DOHH2 (cell line): ENCODE measurements around the gene TFR2.

Experiments
- H3F3A ChIP-seq: fragments of 200-600 bp; sonication (generic), shearing (Covaris generic); 2 replicates; pipeline ENCODE4 v1.6.0; 2016; ENCODE audit warnings: antibody characterized with exemption, mild to moderate bottlenecking; ENCODE audit not compliant: control insufficient read depth, insufficient read depth
- H3K27ac ChIP-seq: fragments of 200-600 bp; sonication (generic); 2 replicates; pipeline ENCODE4 v1.5.1; 2014; ENCODE audit warnings: low read depth, mild to moderate bottlenecking, low read length, moderate library complexity
- H3K27me3 ChIP-seq: fragments of 200-600 bp; sonication (generic); 2 replicates; pipeline ENCODE4 v1.6.1; 2014; ENCODE audit warnings: mild to moderate bottlenecking, low read length, mixed read lengths; ENCODE audit not compliant: control insufficient read depth
- H3K36me3 ChIP-seq: fragments of 200-600 bp; sonication (generic); 2 replicates; pipeline ENCODE4 v1.6.1; 2014; ENCODE audit warnings: mild to moderate bottlenecking, low read length, moderate library complexity, mixed read lengths; ENCODE audit not compliant: control insufficient read depth
- H3K4me1 ChIP-seq: fragments of 200-600 bp; sonication (generic); 2 replicates; pipeline ENCODE4 v1.6.1; 2014; ENCODE audit warnings: mild to moderate bottlenecking, low read length, mixed read lengths; ENCODE audit not compliant: control insufficient read depth
- H3K4me2 ChIP-seq: fragments of 200-600 bp; sonication (generic); 2 replicates; pipeline ENCODE4 v1.6.0; 2014; ENCODE audit warnings: mild to moderate bottlenecking, low read length, moderate library complexity
- H3K4me3 ChIP-seq: fragments of 200-600 bp; sonication (generic); 2 replicates; pipeline ENCODE4 v1.5.1; 2014; ENCODE audit warnings: mild to moderate bottlenecking, low read length, mixed read lengths
- H3K79me2 ChIP-seq: fragments of 200-600 bp; sonication (generic); 2 replicates; pipeline ENCODE4 v1.6.1; 2014; ENCODE audit warnings: mild to moderate bottlenecking, low read length, mixed read lengths; ENCODE audit not compliant: control insufficient read depth
- H3K9me2 ChIP-seq: fragments of 200-600 bp; sonication (generic); replicated peaks from 2 replicates; pipeline ENCODE4 v1.6.1; 2014; ENCODE audit warnings: mild to moderate bottlenecking, low read length, mixed read lengths; ENCODE audit not compliant: control insufficient read depth
- H3K9me3 ChIP-seq: fragments of 200-600 bp; sonication (generic); 2 replicates; pipeline ENCODE4 v1.6.1; 2014; ENCODE audit warnings: antibody characterized with exemption, low read length, mixed read lengths; ENCODE audit not compliant: control insufficient read depth, insufficient read depth
- H4K20me1 ChIP-seq: fragments of 200-600 bp; sonication (generic); 2 replicates; pipeline ENCODE4 v1.6.0; 2014; ENCODE audit warnings: low read depth, mild to moderate bottlenecking, antibody characterized with exemption, low read length, moderate library complexity; ENCODE audit not compliant: control insufficient read depth, insufficient read depth
- CTCF ChIP-seq: fragments of 200-600 bp; sonication (generic); IDR thresholded peaks from one replicate; pipeline ENCODE4 v1.5.1; 2014; ENCODE audit warnings: antibody characterized with exemption, mild to moderate bottlenecking, low read depth, low read length; ENCODE audit not compliant: poor library complexity, severe bottlenecking
- EZH2phosphoT487 ChIP-seq: fragments of 200-600 bp; sonication (generic); IDR thresholded peaks from 2 replicates; pipeline ENCODE4 v1.6.1; 2017; ENCODE audit warnings: borderline replicate concordance, mild to moderate bottlenecking, antibody characterized with exemption, low read length, moderate library complexity, mixed read lengths

Gene TFR2

GRCh38 chr7:100684534-100685042 is 43.2 kb upstream of the TFR2 start:
- H3K27me3 ChIP-seq = no peaks in the 10 kb centered on the region
- TF ChIP-seq CTCF (no peak), EZH2phosphoT487 (no peak)
- no peak overlapping the region for H3K27ac ChIP-seq
- no peaks in the 10 kb centered on the region for H3K9me3 ChIP-seq
- H3K9me2 ChIP-seq = no peaks in the 10 kb centered on the region
- H3F3A ChIP-seq = peaks cover 15% of the 10 kb centered on the region
- H4K20me1 ChIP-seq = peaks cover 17% of the 10 kb centered on the region
- H3K4me3 ChIP-seq = no peak overlapping the region
- peaks cover 21% of the 10 kb centered on the region for H3K79me2 ChIP-seq
- H3K4me1 ChIP-seq = 0 out of 2 replicates have a peak, but pooled peaks cover 1% of the 10 kb centered on the region
- peaks cover 98% of the 10 kb centered on the region for H3K36me3 ChIP-seq
- no peak overlapping the region for H3K4me2 ChIP-seq

- Histone ChIP-seq H4K20me1 (peaks cover 11% of the 10 kb centered on the region), H3K36me3 (peaks cover 97% of the 10 kb centered on the region)
Measured at GRCh38 chr7:100683659-100684533, 42.5 kb upstream of the TFR2 start.

GRCh38 chr7:100682991-100683658 is 41.8 kb upstream of the TFR2 start:
- H3K27ac ChIP-seq = no peak overlapping the region
- H3K4me2 ChIP-seq = no peak overlapping the region
- H3F3A ChIP-seq = peaks cover 15% of the 10 kb centered on the region
- no peaks in the 10 kb centered on the region for H3K27me3 ChIP-seq
- peaks cover 7% of the 10 kb centered on the region for H3K79me2 ChIP-seq
- peaks cover 96% of the 10 kb centered on the region for H3K36me3 ChIP-seq
- no peak overlapping the region for H3K4me3 ChIP-seq
- no peaks in the 10 kb centered on the region for H3K4me1 ChIP-seq
- peaks cover 3% of the 10 kb centered on the region; the same call in 1 of the 2 replicates for H4K20me1 ChIP-seq
- TF ChIP-seq EZH2phosphoT487 (no peak), CTCF (no peak)
- H3K9me2 ChIP-seq = no peaks in the 10 kb centered on the region
- no peaks in the 10 kb centered on the region for H3K9me3 ChIP-seq

More at GRCh38 chr7:100683659-100684533, 42.5 kb upstream of the TFR2 start:
- peaks cover 15% of the 10 kb centered on the region for H3F3A ChIP-seq
- TF ChIP-seq EZH2phosphoT487 (no peak), CTCF (no peak)
- no peaks in the 10 kb centered on the region for H3K4me1 ChIP-seq
- peaks cover 14% of the 10 kb centered on the region for H3K79me2 ChIP-seq
- no peak overlapping the region for H3K4me3 ChIP-seq
- no peaks in the 10 kb centered on the region for H3K27me3 ChIP-seq
- no peak overlapping the region for H3K4me2 ChIP-seq
- H3K9me3 ChIP-seq = no peaks in the 10 kb centered on the region
- H3K9me2 ChIP-seq = no peaks in the 10 kb centered on the region
- H3K27ac ChIP-seq = no peak overlapping the region
